ENCODE results near the gene PI4KA.

GRCh38 chr22:20724676-20725454, 133.7 kb downstream of the PI4KA start:
- no peak for TF ChIP-seq CTCF (IDR thresholded peaks at IDR 0.05 in 8 of 11, conservative IDR thresholded peaks at IDR 0.05 in 3 of 11)
- no peak for TF ChIP-seq POLR2A (IDR thresholded peaks at IDR 0.05)
- TF ChIP-seq POLR2AphosphoS5 (IDR thresholded peaks at IDR 0.05): no peak

Data from spleen (tissue), 7 donors.